Natural killer cell (primary cell): Measurements from ENCODE around the gene PPP2R5C. TPM values are rescaled to one million over a fixed set of nuclear protein-coding genes. Genes with fewer than 3 reads are reported as not detected.
A peak's percentile ranks its signal among the peaks of the same experiment; 100 is the strongest.

Source experiments
- ATAC-seq, 3 donors: fragments of 150-1000 bp in 2 of 3; fragments of 200-7000 bp in 1 of 3; cut with Tn5 transposase; 1 replicate in 1 of 3; 2 replicates in 2 of 3; pipeline ENCODE4 v1.10.0; 2021; ENCODE audit warnings: mild to moderate bottlenecking in 2 of 3, moderate library complexity in 2 of 3
- DNase-seq, 2 donors: peaks; one replicate each; pipeline versions ENCODE4 v3.0.0 to v3.0.0-alpha.2; 2013 to 2021; ENCODE audit warnings: mixed read lengths in 1 of 2
- H3K27ac ChIP-seq: one replicate; pipeline ENCODE4 v1.5.1; 2013; ENCODE audit warnings: mild to moderate bottlenecking, low read length
- H3K27me3 ChIP-seq: one replicate; pipeline ENCODE4 v1.6.1; 2013; ENCODE audit warnings: low read length; ENCODE audit not compliant: control insufficient read depth, insufficient read depth
- H3K36me3 ChIP-seq: one replicate; pipeline ENCODE4 v1.6.1; 2013; ENCODE audit warnings: low read length; ENCODE audit not compliant: control insufficient read depth, insufficient read depth
- H3K4me1 ChIP-seq: one replicate; pipeline ENCODE4 v1.6.1; 2013; ENCODE audit warnings: low read length; ENCODE audit not compliant: control insufficient read depth, insufficient read depth
- H3K4me3 ChIP-seq: one replicate; pipeline ENCODE4 v1.5.1; 2013; ENCODE audit warnings: low read length
- H3K9me3 ChIP-seq: one replicate; pipeline ENCODE4 v1.6.1; 2013; ENCODE audit warnings: low read length; ENCODE audit not compliant: control insufficient read depth, insufficient read depth
- H3K27ac Mint-ChIP-seq, 2 donors: one replicate each; pipeline ENCODE4 v1.8.0; 2022; ENCODE audit warnings: mild to moderate bottlenecking in 2 of 2, mixed read lengths in 2 of 2, moderate library complexity in 1 of 2
- H3K27me3 Mint-ChIP-seq, 2 donors: one replicate each; pipeline ENCODE4 v1.8.0; 2022; ENCODE audit warnings: low read depth in 2 of 2, mixed read lengths in 2 of 2
- H3K36me3 Mint-ChIP-seq: one replicate; pipeline ENCODE4 v1.8.0; 2022; ENCODE audit warnings: mixed read lengths
- H3K4me1 Mint-ChIP-seq, 2 donors: one replicate each; pipeline ENCODE4 v1.8.0; 2022; ENCODE audit warnings: mixed read lengths in 2 of 2
- H3K4me3 Mint-ChIP-seq: one replicate; pipeline ENCODE4 v1.8.0; 2022; ENCODE audit warnings: mild to moderate bottlenecking, moderate library complexity, mixed read lengths
- H3K9me3 Mint-ChIP-seq, 2 donors: one replicate each; pipeline ENCODE4 v1.8.0; 2022; ENCODE audit warnings: mixed read lengths in 2 of 2
- CTCF ChIP-seq: fragments of 200-600 bp; IDR thresholded peaks from one replicate; pipeline ENCODE4 v1.8.0; 2022; ENCODE audit warnings: antibody characterized with exemption
- WGBS: methylation state at CpG from one replicate; pipeline ENCODE4 v1.1.7; 2013; ENCODE audit warnings: missing lambda C conversion rate; ENCODE audit not compliant: insufficient coverage; 5-methylcytosine and 5-hydroxymethylcytosine counted together
- intact Hi-C: fragments of 100-400 bp; cut with micrococcal nuclease; formaldehyde crosslinking; loops from one replicate; pipeline ENCODE4 v1.14.2; 2022
- total RNA-seq, 4 donors: library from RNA; stranded (reverse); fragments of 120-200 nt in 1 of 4; gene quantifications; one replicate each; pipeline versions ENCODE4 v1.2.3 to v1.2.4, GENCODE V29; 2013 to 2022

PPP2R5C gene
- total RNA-seq, 3 donors from 2014 or later (not counting 1 experiment from before 2014, with no cell fraction given) = 716 to 779 (median 736) TPM

GRCh38 chr14:101843038-101843437 is 81.5 kb downstream of the PPP2R5C start:
- Histone ChIP-seq H3K36me3 (peaks cover 18% of the 10 kb centered on the region), H3K4me3 (no peak overlapping the region), H3K4me1 (peaks cover 65% of the 10 kb centered on the region), H3K9me3 (no peaks in the 10 kb centered on the region), H3K27me3 (no peaks in the 10 kb centered on the region), H3K27ac (peak overlapping the region; percentile 54)
- DNase-seq (no peak), ATAC-seq (no peak)
- Mint-ChIP-seq H3K4me1 (peaks cover 85 to 90% of the 10 kb centered on the region in 2 donors), H3K27ac (peak overlapping the region; percentile 70 to 97), H3K9me3 (no peaks in the 10 kb centered on the region), H3K27me3 (no peaks in the 10 kb centered on the region), H3K36me3 (no peaks in the 10 kb centered on the region), H3K4me3 (peak overlapping the region; percentile 68)
- 50% methylated on average over 3 of the region's 3 CpGs for WGBS
- intact Hi-C loops = loop anchor here (2.0 to 5.0 kb wide), 2 partner anchors 18 to 34 kb away; no protein-coding TSS in a partner anchor
- no peak for TF ChIP-seq CTCF

- peak; percentile 70 to 78 (median 76) for ATAC-seq
- DNase-seq = peak; percentile 40 to 86
- peaks cover 18% of the 10 kb centered on the region for H3K36me3 ChIP-seq
- H3K27me3 ChIP-seq = no peaks in the 10 kb centered on the region
- H3K9me3 ChIP-seq = no peaks in the 10 kb centered on the region
- intact Hi-C loops = loop anchor here (2.0 to 5.0 kb wide), 2 partner anchors 19 to 34 kb away; no protein-coding TSS in a partner anchor
- H3K4me1 ChIP-seq = peaks cover 65% of the 10 kb centered on the region
- no peaks in the 10 kb centered on the region for H3K27me3 Mint-ChIP-seq
- H3K4me3 ChIP-seq = no peak overlapping the region
- no peaks in the 10 kb centered on the region for H3K9me3 Mint-ChIP-seq
- H3K27ac ChIP-seq = peak overlapping the region; percentile 54
- H3K27ac Mint-ChIP-seq = peak overlapping the region; percentile 70 to 97
- WGBS = 21% methylated on average over 6 of the region's 7 CpGs
- H3K4me1 Mint-ChIP-seq = peaks cover 84 to 85% of the 10 kb centered on the region in 2 donors
- peak overlapping the region; percentile 68 for H3K4me3 Mint-ChIP-seq
- peak; percentile 59 for TF ChIP-seq CTCF
- H3K36me3 Mint-ChIP-seq = no peaks in the 10 kb centered on the region
Observed at GRCh38 chr14:101843665-101844064, 82.2 kb downstream of the PPP2R5C start.

- Mint-ChIP-seq H3K4me3 (peak overlapping the region; percentile 68), H3K27ac (peak overlapping the region; percentile 70 to 97), H3K9me3 (no peaks in the 10 kb centered on the region), H3K4me1 (peaks cover 87 to 88% of the 10 kb centered on the region in 2 donors), H3K36me3 (no peaks in the 10 kb centered on the region), H3K27me3 (no peaks in the 10 kb centered on the region)
- TF ChIP-seq CTCF = no peak
- Histone ChIP-seq H3K4me3 (no peak overlapping the region), H3K36me3 (peaks cover 18% of the 10 kb centered on the region), H3K9me3 (no peaks in the 10 kb centered on the region), H3K4me1 (peaks cover 66% of the 10 kb centered on the region), H3K27ac (peak overlapping the region; percentile 54), H3K27me3 (no peaks in the 10 kb centered on the region)
- no peak for DNase-seq
- intact Hi-C loops = loop anchor here (5.0 kb wide), 1 partner anchor 33 kb away; no protein-coding TSS in a partner anchor
- WGBS = 77% methylated on average over 19 of the region's 19 CpGs
- ATAC-seq = no peak
Observed at GRCh38 chr14:101844219-101844618, 82.7 kb downstream of the PPP2R5C start.

- Histone ChIP-seq H3K4me1 (peaks cover 64% of the 10 kb centered on the region), H3K27ac (peak overlapping the region; percentile 0), H3K27me3 (no peaks in the 10 kb centered on the region), H3K4me3 (no peak overlapping the region), H3K9me3 (no peaks in the 10 kb centered on the region), H3K36me3 (peaks cover 15% of the 10 kb centered on the region)
- Mint-ChIP-seq H3K4me1 (peaks cover 87 to 88% of the 10 kb centered on the region in 2 donors), H3K4me3 (no peak overlapping the region), H3K27ac (peak overlapping the region; percentile 70 to 97), H3K9me3 (no peaks in the 10 kb centered on the region), H3K36me3 (no peaks in the 10 kb centered on the region), H3K27me3 (no peaks in the 10 kb centered on the region)
- TF ChIP-seq CTCF = no peak
- ATAC-seq = no peak
- intact Hi-C loops = loop anchor here (5.0 kb wide), 1 partner anchor 33 kb away; no protein-coding TSS in a partner anchor
- no peak for DNase-seq
- WGBS = 49% methylated on average over 3 of the region's 3 CpGs
Observed at GRCh38 chr14:101844751-101845150, 83.2 kb downstream of the PPP2R5C start.
